ENCODE measurements around the gene KAT7.

The KAT7 gene

DNA sequence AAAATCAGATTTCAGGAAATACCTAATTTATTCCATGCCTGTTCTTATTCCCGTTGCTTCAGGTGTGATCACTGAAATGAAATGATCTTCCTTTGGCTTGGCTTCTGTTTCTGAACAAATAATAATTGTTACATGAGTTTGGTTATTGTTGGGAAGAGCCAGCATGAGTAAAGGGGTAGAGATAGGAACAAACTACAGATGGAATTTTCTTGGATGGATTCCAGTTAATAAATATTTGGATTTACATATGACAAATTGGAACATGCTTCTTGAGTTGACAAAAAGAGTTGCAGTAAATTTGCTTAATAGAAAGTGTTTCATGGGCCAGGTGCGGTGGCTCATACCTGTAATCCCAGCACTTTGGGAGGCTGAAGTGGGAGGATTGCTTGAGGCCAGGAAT, 31.2 kb downstream of the KAT7 start:
- no peak overlapping the region for H3K4me3 ChIP-seq (ENCODE audit: low read depth, low read length)
- in situ Hi-C loops (cut with HindIII; ENCODE audit: low pct_ligation_motif_present, low sequenced_read_pairs), result no loop called here
- H3K27ac ChIP-seq, result no peak overlapping the region
- TF ChIP-seq, protein P1, sequence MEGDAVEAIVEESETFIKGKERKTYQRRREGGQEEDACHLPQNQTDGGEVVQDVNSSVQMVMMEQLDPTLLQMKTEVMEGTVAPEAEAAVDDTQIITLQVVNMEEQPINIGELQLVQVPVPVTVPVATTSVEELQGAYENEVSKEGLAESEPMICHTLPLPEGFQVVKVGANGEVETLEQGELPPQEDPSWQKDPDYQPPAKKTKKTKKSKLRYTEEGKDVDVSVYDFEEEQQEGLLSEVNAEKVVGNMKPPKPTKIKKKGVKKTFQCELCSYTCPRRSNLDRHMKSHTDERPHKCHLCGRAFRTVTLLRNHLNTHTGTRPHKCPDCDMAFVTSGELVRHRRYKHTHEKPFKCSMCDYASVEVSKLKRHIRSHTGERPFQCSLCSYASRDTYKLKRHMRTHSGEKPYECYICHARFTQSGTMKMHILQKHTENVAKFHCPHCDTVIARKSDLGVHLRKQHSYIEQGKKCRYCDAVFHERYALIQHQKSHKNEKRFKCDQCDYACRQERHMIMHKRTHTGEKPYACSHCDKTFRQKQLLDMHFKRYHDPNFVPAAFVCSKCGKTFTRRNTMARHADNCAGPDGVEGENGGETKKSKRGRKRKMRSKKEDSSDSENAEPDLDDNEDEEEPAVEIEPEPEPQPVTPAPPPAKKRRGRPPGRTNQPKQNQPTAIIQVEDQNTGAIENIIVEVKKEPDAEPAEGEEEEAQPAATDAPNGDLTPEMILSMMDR (IDR thresholded peaks at IDR 0.05; ENCODE audit: low read depth, low read length, missing control alignments), result no peak
- H3K36me3 ChIP-seq (replicated peaks), result peaks cover 45% of the 10 kb centered on the region
- H3K27me3 ChIP-seq (replicated peaks), result no peaks in the 10 kb centered on the region
- no peak for DNase-seq

DNA sequence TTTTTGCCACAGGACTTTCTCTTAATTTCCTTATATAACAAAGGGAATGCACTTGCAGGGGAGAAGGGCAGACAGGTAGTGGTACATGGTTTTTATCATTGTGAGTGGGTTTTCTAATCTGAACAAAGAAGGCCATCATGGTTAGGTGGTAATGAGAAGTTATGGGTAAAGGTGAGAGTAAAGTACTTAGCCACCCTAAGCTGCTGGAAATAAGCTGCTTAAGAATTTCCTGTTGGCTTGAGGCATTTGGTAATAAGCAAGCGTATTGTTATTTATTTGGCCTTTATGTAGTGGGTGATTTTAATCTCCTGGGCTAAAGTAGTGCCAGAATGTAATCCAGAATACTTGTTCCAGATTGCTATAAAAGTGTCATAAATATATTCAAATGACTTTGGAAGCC, 32.3 kb downstream of the KAT7 start:
- TF ChIP-seq, protein P1 (IDR thresholded peaks at IDR 0.05; ENCODE audit: low read depth, low read length, missing control alignments), result no peak
- DNase-seq, result no peak
- H3K36me3 ChIP-seq (replicated peaks), result peaks cover 46% of the 10 kb centered on the region
- H3K27me3 ChIP-seq (replicated peaks), result no peaks in the 10 kb centered on the region
- in situ Hi-C loops (cut with HindIII; ENCODE audit: low pct_ligation_motif_present, low sequenced_read_pairs), result no loop called here
- H3K4me3 ChIP-seq (ENCODE audit: low read depth, low read length), result no peak overlapping the region
- no peak overlapping the region for H3K27ac ChIP-seq

DNA sequence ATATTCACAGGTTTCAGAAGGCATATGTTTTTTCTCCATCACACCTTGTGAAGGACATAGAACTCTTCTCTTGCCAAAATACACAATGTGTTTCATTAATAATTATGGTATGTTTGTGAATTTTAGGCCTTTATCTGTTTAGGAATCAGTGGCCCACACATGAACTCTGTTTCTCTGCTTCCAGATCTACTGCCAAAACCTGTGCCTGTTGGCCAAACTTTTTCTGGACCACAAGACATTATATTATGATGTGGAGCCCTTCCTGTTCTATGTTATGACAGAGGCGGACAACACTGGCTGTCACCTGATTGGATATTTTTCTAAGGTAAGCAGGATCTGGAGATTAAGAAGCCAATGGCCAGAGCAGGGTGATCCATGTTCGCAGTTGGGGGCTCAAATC, 33.0 kb downstream of the KAT7 start:
- H3K36me3 ChIP-seq (replicated peaks), result peaks cover 51% of the 10 kb centered on the region
- no peak overlapping the region for H3K27ac ChIP-seq

DNA sequence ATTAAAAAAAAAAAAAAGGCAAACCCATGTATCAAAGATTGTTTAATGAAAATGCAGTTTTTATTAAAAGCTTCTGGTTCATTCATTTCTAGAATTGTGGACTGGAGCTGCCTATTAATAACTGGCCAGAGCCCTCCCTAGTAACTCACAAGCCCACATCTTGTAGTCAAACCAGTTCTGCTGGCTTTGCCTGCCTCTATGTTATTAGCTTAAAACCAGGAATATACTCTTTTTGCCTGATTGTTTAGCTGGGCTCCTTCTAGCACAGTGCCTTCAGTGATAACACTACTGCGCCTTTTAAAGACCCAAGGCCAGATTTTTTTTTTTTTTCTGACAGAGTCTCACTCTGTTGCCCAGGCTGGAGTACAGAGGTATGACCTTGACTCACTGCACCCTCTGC, 33.4 kb downstream of the KAT7 start:
- in situ Hi-C loops (cut with HindIII; ENCODE audit: low pct_ligation_motif_present, low sequenced_read_pairs), result no loop called here
- Histone ChIP-seq H3K4me3 (ENCODE audit: low read depth, low read length) (no peak overlapping the region), H3K27ac (no peak overlapping the region), H3K27me3 (replicated peaks) (no peaks in the 10 kb centered on the region), H3K36me3 (replicated peaks) (peaks cover 56% of the 10 kb centered on the region)
- no peak for DNase-seq
- TF ChIP-seq, protein P1 (IDR thresholded peaks at IDR 0.05; ENCODE audit: low read depth, low read length, missing control alignments), result no peak

More for the DNA sequence above, 33.0 kb downstream of the KAT7 start:
- DNase-seq, result no peak
- Histone ChIP-seq H3K27me3 (replicated peaks) (no peaks in the 10 kb centered on the region), H3K4me3 (ENCODE audit: low read depth, low read length) (no peak overlapping the region)
- TF ChIP-seq, protein P1 (IDR thresholded peaks at IDR 0.05; ENCODE audit: low read depth, low read length, missing control alignments), result no peak
- in situ Hi-C loops (cut with HindIII; ENCODE audit: low pct_ligation_motif_present, low sequenced_read_pairs), result no loop called here

DNA sequence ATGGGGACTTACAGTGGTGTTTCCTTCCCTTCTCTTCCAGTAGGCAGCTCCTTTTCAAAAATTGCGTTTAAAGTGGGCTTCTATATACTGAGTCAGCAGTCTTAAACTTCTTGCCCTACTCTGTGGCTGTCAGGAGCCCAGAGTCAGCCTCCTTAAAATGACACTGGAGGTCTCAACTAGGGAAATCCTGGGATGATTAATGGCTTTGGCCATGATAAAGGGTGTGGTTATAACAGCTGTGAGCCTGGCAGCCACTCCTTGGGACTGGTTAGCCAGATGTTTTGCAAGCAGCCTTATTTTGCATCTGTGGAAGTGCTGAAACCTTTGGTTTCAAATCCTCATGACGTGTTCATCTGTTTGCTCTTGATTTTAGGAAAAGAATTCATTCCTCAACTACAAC, 34.3 kb downstream of the KAT7 start:
- TF ChIP-seq, protein P1 (IDR thresholded peaks at IDR 0.05; ENCODE audit: low read depth, low read length, missing control alignments), result no peak
- no peak for DNase-seq
- no peak overlapping the region for H3K4me3 ChIP-seq (ENCODE audit: low read depth, low read length)
- peaks cover 58% of the 10 kb centered on the region for H3K36me3 ChIP-seq (replicated peaks)
- H3K27me3 ChIP-seq (replicated peaks), result no peaks in the 10 kb centered on the region
- in situ Hi-C loops (cut with HindIII; ENCODE audit: low pct_ligation_motif_present, low sequenced_read_pairs), result no loop called here
- no peak overlapping the region for H3K27ac ChIP-seq

DNA sequence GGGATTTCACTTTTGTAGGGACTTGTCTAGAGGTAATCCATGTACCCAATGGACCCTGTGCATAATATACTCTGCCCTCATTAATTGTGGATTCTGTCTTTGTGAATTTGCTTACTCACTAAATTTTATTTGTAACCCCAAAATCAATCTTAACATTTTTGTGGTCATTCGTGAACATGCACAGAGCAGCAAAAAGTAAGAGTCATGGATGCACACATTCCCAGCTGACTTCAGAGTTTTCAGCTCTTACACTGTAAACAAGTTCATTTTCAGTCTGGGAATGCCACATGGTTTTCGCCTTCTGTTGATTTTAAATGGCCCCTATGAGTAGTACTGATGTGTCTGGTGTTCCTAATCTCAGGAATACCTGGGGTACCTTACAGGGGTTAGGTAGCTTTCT, 35.1 kb downstream of the KAT7 start:
- Histone ChIP-seq H3K27ac (no peak overlapping the region), H3K36me3 (replicated peaks) (peaks cover 55% of the 10 kb centered on the region), H3K4me3 (ENCODE audit: low read depth, low read length) (no peak overlapping the region), H3K27me3 (replicated peaks) (no peaks in the 10 kb centered on the region)
- in situ Hi-C loops (cut with HindIII; ENCODE audit: low pct_ligation_motif_present, low sequenced_read_pairs), result no loop called here
- no peak for DNase-seq
- TF ChIP-seq, protein P1 (IDR thresholded peaks at IDR 0.05; ENCODE audit: low read depth, low read length, missing control alignments), result no peak

Measured in brain microvascular endothelial cell (primary cell).